IPS DF 4.7 (cell line): ENCODE data around the gene ADSS1.

Source experiments
- DNase-seq: peaks from one replicate; pipeline ENCODE4 v3.0.0-alpha.2; 2013; ENCODE audit warnings: low spot score; ENCODE audit errors: extremely low read depth

Gene ADSS1

DNA sequence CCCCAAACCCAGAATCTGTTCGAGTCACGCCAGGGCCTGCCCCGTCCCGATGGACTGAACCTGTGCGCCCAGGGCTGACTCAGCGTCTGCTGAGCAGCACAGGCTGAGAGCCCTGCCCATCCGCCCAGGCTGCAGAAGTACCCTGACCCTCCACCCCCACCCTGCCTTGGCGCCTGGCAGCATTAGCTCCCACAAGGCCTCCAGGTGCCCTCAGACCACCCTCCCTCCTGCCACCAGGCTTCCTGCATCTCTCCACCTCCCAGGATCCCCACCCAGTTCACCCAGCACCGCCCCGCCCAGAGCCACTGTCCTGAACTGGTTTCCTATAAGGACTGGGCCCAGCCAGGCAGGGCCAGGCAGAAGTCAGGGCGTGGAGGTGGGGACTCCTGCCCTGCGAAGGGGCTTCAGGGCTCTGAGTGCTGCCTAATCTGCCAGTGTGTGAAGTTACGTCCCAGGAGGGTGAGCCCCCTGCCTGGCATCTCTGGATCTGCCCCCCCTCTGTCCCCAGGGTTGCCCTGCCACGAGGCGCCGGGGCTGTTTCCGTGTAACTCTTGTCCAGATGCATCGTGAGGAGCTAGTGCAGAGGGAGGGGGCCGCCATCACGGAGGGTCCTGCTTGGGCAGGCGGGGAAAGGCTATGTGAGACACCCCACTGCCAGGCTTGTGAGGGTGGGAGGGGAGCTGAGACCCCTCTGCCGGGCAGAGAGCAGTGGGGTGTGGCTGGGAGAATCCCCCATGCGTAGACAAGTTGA lies 9.1 kb downstream of the ADSS1 start:
- DNase-seq: no peak

DNA sequence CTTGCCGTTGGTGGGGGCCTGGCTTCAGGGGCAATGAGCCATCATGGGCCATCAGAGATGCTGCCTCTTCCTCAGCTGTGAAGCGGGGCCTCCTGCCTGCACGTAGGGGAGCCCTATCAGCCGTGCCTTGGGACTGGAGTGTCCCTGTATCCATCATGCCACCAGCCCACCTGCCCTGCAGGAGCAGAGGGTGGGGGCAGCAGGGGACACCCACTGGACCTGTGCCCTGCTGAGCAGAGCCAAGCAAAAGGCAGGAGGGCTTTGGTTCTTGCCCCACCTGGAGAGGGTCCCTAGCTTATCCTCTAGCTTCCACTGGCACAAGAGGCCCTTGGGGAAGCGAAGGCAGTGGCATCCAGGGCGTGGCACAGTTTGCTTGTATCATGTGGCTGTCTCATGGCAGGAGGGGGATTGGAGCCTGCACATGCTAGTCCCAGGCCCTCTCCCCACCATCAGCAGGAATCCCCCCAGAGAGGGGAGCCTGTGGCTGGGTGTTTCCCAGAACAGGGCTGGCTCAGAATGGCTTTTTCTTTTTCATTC lies 10.1 kb downstream of the ADSS1 start:
- no peak for DNase-seq

DNA sequence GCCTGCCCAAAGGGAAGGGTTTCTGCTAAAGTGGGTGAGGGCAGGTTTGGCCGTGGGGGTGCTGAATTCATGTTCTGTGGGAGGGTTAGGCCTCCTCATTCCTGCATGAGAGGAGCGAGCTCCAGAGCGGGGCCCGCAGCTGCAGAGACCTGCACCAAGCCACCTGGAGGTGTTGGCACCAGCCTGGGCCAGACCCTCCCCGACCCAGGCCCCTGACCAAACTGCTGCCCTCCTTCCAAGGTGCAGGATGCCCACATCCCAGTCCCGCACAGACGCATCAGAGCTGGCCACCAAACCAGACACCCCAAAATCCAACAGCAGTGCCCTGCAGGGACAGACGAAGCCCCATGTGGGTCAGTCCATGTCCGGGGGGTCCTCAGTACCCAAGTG lies 10.6 kb downstream of the ADSS1 start:
- DNase-seq: no peak

DNA sequence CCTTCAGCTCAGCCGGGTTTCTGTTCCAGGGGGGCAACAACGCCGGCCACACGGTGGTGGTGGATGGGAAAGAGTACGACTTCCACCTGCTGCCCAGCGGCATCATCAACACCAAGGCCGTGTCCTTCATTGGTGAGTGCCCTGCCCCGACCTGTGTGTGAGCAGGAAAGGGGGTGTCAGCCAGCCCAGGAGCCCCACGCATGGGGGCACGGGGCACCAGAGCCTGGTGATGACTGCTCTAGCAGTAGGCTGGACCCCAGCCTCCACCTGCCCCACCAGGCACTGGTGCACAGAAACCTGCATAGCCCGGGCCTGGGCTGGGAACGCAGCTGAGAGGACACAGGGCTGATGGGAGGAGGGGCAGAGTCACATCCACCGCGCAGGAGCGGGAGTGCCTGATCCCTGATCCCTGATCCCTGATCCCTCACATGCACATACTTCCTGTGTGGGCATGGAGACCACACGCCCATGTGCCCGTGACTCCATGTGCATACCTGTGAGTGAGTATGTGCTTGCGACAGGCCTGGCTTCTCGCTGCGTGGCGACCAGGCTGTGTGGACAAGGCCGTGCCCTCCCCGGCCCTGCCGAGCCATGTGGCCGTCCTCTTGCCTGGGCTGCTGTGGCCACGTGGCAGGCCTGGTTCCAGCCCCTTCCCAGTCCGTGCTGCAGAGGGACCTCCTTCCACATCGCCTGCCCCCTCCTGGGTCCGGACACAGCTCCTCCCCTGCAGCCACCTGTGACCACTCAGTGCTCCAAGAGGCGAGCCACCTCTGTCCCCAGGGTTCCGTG lies 11.2 kb downstream of the ADSS1 start:
- DNase-seq: no peak

DNA sequence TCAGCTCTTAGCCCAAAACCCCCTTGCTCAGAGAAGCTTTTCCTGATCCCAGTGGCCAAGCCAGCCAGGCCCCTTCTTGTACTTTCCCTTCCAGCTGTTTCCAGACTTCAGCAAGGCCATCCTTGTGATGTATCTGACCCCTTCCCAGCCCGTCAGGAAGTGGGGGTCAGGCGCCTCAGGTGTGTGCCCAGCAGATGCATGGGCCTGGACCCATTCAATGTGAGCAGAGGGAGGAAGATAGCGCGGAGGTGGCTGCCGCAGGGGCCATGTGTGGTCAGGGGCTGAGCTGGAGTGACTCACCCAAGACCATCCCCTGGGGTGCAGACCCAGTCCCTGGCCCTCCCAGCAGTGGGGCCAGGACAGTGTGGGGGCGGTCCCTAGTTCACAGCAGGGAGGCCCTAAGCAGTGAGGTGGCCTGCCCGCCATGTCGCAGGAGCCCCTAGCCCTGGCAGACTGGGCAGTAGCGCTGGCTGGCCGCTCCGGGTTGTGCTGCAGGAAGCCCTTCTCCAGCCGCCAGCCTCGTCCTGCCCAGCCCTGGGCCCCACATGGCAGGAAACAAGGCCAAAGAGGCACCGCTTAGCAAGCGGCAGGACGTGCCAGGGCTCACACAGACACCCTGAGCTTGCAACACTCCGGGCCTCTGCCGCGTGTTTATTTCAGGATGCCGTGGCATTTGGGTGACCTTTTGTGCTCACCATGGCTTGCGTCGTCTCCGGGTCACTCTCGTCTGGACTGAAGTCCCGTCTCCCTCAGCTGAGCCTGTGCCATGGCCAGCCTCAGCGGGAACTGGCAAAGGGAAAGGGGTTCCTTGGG lies 12.0 kb downstream of the ADSS1 start:
- no peak for DNase-seq

DNA sequence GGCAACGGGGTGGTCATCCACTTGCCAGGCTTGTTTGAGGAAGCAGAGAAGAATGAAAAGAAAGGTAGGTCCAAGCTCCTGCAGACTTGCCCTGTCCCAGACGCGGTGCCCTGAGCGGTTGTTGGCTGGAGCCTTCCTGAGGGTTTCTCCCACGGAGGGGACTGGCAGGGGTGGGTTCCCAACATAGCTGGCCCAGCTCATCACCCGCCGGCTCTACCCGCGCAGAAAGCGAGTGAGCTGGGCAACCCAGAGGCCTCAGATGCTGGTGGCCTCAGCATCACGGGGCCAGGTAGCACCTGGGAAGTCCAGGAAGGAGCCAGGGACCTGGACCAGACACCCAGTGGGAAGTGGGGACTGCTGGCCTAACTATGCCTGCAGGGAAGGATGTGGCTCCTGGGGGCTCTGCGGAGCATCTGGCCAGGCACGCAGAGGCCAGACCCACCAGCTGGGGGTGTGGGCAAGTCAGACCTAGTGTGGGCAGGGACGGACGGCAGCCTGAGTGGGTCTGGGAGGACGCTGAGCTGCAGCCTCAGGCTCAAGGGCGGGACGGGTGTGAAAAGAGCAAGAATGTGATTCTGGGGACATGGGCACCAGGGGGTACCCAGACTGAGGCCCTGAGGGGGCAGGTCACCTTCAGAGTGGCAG lies 14.5 kb downstream of the ADSS1 start:
- no peak for DNase-seq

DNA sequence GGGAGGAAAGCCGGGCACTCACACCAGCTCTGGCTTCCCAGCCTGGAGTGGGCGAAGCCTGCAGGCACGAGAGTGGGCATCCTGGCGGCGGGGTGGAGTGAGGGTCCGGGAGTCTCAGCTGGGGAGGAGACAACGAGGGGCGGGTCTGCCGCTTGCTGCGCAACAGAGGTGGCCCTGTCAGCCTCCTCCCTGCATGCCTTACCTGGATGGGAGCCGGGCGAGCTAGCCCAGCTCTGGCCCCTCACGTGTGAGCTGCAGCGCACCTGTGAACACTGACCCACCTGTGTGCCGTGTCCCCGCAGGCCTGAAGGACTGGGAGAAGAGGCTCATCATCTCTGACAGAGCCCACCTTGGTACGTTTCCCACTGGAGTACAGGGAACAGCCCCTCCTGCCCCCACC lies 15.0 kb downstream of the ADSS1 start:
- DNase-seq: no peak

DNA sequence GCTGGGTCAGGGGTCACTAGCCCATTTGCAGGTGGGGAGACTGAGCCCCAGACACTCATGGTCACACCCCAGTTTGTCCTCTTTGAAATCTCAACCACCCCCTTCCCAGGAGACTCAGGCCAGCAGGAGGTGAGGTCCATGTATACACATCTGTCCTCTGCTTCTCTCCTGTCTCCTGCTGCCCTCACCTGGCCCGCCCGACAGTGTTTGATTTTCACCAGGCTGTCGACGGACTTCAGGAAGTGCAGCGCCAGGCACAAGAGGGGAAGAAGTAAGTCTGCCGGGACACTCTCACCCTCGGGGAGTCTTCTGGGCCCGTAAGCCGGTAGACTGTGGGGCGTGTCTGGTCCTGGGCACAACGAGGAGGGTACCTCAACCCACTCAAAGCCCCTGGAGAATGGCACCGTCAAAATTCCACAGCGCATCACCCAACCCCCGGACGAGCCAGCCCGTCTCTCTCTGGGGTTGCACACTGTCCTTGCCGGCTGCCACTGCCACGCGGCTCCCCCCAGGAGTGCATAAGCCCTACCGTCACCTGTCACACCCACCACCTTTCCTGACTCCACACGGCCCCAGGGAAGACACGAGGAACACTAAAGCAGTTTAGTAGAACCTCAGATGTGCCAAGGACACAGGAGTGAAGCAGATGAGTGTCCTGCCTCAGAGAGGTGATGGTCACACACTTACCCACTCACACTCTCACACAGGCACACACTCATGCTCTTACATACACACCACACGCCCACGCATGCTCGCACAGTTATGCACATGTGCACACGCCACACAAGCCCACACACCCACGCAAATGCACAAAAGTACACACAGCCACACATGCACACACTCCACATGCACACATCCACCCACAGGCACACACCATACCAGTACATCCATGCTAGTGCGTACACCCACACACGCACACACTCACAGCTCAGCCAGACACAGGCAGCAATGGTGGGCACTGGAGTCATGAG lies 15.8 kb downstream of the ADSS1 start:
- DNase-seq: no peak

DNA sequence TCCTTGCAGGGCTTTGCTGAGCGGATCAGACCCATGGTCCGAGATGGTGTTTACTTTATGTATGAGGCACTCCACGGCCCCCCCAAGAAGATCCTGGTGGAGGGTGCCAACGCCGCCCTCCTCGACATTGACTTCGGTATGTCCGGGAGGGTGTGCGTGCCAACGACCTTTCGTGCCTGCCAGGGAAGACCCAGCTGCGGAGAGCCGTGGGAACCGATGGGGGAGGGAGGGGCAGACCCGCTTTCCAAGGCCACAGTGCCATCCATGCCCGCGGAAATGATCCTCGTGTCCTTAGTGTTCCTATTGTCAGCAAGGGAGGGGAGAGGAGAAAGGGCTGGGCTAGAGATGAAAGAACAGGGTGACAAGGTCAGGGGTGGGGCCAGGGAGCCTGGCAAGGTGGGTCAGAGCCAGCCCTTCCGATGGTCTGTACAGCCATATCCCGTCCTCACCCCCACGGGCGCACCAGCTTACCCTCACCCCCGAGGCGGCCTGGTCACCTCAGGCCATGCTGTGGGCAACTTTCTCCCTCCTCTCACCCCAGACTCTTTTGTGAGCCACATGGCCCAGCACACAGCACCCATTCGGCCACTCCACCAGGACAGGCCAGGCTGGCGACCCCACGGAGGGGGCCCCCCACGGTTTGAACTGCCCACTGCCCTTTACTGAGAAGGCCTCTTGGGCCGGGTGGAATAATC lies 17.2 kb downstream of the ADSS1 start:
- DNase-seq: no peak

DNA sequence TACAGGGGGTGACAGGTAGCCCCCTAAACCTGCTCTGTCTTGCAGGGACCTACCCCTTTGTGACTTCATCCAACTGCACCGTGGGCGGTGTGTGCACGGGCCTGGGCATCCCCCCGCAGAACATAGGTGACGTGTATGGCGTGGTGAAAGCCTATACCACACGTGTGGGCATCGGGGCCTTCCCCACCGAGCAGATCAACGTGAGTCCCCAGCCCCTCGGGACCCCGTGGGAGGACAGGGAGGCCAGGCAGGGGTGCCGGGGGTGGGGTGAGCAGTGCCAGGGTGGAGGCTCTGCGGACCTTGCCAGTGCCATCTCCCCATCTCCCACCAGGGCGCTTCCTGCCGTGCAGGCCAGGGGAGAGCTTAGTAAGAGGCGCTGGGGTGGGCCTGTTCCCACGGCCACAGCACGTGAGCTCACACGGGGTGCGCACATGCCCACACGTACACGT lies 17.8 kb downstream of the ADSS1 start:
- DNase-seq: no peak

DNA sequence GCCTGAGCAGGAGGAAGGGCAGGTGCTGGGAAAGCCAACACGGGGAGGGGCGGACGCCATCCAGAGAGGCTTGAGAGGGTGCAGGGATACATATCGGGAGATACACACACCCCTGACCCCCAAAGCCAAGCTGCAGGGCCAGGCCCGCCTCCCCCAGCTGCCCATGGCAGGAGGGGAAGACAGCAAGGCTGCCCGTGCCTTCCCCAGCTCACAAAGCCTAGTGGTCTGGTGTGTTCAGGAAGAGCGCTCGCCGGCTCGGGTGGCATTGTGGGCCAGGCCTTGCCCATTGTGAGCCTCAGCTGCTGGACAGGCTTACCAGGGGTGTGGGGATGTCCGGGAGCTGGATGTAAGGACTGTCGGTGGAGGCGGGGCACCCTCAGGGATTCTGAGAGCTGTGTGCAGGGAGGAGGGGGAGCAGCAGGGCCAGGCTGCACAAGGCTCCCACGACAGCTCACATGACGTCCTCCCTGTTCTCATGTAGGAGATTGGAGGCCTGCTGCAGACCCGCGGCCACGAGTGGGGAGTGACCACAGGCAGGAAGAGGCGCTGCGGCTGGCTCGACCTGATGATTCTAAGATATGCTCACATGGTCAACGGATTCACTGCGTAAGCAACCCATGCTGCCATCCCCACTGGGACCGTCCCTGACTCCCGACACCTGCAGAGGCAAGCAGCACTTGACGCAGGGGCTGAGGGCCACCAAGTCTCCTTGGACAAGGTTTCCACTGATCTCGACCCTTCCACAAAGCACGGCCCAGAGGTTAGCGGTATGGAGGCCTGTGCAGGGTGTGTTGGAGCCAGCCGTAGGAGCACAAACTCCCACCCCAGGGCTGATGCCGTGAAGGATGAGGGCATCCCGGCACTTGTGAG lies 18.8 kb downstream of the ADSS1 start:
- DNase-seq: no peak

DNA sequence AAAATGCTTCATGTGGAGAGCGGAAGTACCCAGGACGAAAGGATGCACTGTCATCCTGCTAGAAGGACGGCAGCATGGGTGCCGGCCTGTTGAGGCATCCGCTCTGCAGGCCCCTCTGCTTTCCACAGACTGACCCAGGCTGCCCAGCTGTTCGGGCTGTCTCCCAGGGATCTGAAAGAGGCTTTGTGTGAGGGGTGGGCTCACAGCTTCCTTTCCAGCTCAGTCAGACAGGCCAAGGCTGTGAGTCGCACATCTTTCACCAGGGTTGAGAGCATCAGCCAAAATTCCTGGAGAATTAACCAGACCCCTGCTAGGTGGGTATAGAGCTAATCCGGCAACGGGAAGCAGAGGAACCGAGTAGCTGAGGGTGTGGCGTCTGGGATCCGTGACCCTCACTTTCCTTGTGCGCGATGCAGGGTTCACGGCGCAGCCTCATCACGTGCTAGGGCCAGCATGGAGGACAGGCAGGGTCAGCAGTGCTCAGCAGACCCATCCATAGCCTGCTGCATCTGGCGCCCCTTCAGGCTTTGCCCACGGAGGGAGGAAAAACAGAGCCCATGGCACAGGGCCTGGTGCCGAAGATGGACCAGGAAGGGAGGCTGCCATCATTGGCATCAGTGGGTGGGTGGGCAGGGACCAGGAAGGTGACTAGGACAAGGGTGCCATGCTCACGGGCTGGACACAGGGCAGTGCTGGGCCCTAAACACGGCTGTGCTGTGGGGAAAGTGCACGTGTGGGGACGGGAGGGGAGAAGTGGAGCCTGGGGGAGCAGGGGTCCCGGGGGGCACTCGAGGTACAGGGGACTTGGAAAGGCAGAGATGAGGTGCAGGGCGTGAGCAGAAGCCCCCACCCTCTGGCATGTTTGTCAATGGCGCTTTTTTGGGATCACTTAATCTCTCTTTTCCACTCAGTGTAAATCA lies 19.7 kb downstream of the ADSS1 start:
- DNase-seq: no peak

DNA sequence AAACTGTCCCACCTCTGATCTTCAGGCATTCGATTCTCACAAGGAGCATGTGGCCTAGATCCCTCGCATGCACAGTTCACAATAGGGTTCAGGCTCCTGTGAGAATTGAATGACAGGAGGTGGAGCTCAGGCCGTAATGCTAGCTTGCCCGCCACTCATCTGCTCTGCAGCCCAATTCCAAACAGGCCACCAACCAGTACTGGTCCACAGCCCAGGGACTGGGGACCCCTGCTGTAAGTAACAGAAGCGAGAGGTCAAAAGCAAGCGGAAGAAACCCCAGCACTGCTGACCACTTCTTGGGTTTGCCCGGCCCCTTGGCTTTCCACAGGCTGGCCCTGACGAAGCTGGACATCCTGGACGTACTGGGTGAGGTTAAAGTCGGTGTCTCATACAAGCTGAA lies 20.5 kb downstream of the ADSS1 start:
- DNase-seq: no peak

DNA sequence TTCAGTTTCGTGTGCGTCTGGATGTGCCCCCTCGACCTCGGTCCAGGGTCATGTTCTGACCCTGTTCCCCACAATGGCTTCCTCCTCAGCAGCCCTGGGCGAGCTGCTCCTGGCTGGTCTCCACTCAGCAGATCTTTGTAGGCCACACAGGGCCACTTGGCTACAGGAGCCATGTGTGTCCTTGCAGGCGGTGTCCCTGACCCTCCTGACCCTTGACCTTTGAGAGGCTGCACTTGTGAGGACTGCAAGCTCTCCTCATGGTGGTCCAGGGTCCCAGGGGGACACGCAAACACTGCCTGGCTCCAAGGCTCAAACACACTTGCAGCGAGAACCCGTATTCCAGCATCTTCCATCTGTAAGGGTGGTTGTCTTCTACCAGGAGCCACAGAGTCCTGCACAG lies 21.4 kb downstream of the ADSS1 start:
- no peak for DNase-seq

DNA sequence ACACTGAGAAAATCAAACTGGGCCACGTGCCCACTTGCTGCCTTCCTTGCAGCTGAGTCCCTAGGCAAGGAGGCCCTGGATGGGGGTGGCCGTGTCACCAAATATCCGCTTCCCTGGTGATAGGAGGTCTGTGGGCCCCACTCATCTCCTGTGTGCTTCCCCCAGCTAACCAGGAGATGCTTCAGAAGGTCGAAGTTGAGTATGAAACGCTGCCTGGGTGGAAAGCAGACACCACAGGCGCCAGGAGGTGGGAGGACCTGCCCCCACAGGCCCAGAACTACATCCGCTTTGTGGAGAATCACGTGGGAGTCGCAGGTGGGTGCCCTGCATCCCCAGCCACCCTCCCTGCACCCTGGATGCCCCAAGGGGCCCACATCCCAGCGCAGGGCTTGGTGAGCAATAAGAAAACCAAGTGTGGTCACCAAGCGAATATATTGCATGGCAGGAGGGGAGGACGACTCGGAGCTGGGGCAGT lies 22.1 kb downstream of the ADSS1 start:
- DNase-seq: no peak

DNA sequence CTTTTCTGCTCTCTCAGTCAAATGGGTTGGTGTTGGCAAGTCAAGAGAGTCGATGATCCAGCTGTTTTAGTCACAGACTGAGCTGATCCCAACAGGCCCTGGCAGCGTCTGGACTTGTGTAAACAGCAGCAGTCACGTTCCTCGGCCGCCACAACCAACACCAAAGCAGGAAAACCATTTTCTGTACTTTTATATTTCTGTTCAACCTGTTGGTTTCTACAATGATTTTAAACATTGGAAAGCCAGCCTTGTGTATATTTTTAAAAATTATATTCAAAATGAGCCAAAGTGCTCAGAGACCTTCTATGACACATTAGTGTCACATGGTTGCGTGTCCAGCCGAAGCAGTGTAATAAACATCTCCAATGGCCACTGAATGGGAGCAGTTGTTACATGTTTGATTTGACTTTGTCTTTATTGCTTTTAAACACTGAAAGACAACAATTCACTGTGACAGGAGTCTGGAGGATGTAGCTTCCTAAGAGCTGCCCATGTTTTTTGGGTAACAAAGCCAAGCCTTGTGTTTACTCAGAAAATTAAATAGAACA lies 23.0 kb downstream of the ADSS1 start:
- DNase-seq: no peak

DNA sequence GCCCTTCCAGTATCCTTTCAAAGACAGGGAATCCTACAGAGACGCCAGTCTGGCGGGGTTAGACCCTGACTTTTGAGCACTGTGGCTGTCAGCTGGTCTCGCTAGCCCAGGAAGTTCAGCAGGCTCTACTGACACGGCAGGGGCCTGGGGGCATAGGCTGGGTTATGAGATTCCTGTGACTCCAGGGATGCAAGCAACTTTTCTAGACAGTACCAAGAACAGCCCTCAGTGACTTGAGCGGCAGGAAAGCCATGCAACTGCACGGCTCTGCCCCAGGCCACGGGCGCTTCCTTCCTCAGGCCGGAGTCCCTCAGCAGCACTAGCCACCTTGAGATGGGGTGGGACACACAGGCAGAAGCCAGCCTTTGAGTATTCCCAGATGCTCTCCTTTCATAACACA lies 23.8 kb downstream of the ADSS1 start:
- no peak for DNase-seq
